WI38 (cell line): ENCODE data around the gene MAP3K9.

ENCODE experiments used
- H3K4me3 ChIP-seq: 2 replicates; pipeline ENCODE4 v1.5.1; 2011; ENCODE audit warnings: low read depth, mild to moderate bottlenecking, control low read depth, low read length
- CTCF ChIP-seq: IDR thresholded peaks from 2 replicates; pipeline ENCODE4 v1.5.1; 2012; ENCODE audit warnings: low read depth, mild to moderate bottlenecking, control low read depth, low read length

Gene MAP3K9

GRCh38 chr14:70780396-70781075, 28.8 kb downstream of the MAP3K9 start:
- H3K4me3 ChIP-seq = no peak overlapping the region
- TF ChIP-seq CTCF = no peak

GRCh38 chr14:70779667-70780066, 29.6 kb downstream of the MAP3K9 start:
- TF ChIP-seq CTCF = no peak
- no peak overlapping the region for H3K4me3 ChIP-seq

GRCh38 chr14:70776197-70776596, 33.1 kb downstream of the MAP3K9 start:
- H3K4me3 ChIP-seq = no peak overlapping the region
- TF ChIP-seq CTCF = no peak

- no peak for TF ChIP-seq CTCF
- no peak overlapping the region for H3K4me3 ChIP-seq
Observed at GRCh38 chr14:70773182-70773862, 36.0 kb downstream of the MAP3K9 start.

GRCh38 chr14:70771781-70772212, 37.5 kb downstream of the MAP3K9 start:
- TF ChIP-seq CTCF = no peak
- no peak overlapping the region for H3K4me3 ChIP-seq

GRCh38 chr14:70770490-70770889, 38.8 kb downstream of the MAP3K9 start:
- no peak overlapping the region for H3K4me3 ChIP-seq
- no peak for TF ChIP-seq CTCF

- no peak for TF ChIP-seq CTCF
- no peak overlapping the region for H3K4me3 ChIP-seq
Observed at GRCh38 chr14:70759398-70759797, 49.9 kb downstream of the MAP3K9 start.
